WTC11 (cell line): ENCODE results near the gene ARMH4.

ENCODE experiments used
- NFYB ChIP-seq: sonication (generic); formaldehyde crosslinking; conservative IDR thresholded peaks from 2 replicates; pipeline ENCODE4 v1.8.0; 2022; ENCODE audit warnings: low read depth, missing genetic modification reagents
- SP1 ChIP-seq: sonication (generic); formaldehyde crosslinking; conservative IDR thresholded peaks from 2 replicates; pipeline ENCODE4 v1.8.1; 2022; ENCODE audit warnings: missing genetic modification reagents
- TEAD4 ChIP-seq: sonication (generic); formaldehyde crosslinking; IDR thresholded peaks from 2 replicates; pipeline ENCODE4 v1.8.0; 2022; ENCODE audit warnings: mild to moderate bottlenecking, missing genetic modification reagents
- TF ChIP-seq, protein P1 (sequence below): fragments of 200-600 bp; IDR thresholded peaks from 2 replicates; pipeline ENCODE4 v1.8.0; 2022; ENCODE audit warnings: antibody characterized with exemption
- TF ChIP-seq, protein P2 (sequence below): sonication (generic); formaldehyde crosslinking; IDR thresholded peaks from 2 replicates; pipeline ENCODE4 v1.8.1; 2022; ENCODE audit warnings: missing genetic modification reagents, borderline replicate concordance
- TF ChIP-seq, protein P3 (sequence below): sonication (generic); formaldehyde crosslinking; IDR thresholded peaks from 2 replicates; pipeline ENCODE4 v1.8.1; 2023; ENCODE audit warnings: mild to moderate bottlenecking, moderate library complexity, missing genetic modification reagents

DNA sequence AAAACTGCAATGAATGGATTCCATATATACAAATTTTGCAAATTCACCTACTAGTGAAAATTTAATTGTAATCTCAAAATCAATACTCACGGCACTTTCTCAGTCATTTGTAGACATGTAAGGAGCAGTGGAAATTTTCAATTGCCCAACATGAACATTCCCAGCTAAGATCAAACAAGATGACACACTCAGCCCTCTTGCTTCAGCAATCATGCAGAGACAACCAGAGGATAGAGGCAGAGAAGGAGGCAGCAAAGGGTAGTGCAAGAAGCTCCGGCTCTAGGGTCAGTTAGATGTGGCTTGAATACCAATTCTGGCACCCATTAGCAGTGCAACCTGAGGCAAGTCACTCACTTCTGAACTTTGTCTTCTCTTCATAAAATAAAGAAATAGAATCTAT lies 194.6 kb downstream of the ARMH4 start:
- TF ChIP-seq, protein P1, sequence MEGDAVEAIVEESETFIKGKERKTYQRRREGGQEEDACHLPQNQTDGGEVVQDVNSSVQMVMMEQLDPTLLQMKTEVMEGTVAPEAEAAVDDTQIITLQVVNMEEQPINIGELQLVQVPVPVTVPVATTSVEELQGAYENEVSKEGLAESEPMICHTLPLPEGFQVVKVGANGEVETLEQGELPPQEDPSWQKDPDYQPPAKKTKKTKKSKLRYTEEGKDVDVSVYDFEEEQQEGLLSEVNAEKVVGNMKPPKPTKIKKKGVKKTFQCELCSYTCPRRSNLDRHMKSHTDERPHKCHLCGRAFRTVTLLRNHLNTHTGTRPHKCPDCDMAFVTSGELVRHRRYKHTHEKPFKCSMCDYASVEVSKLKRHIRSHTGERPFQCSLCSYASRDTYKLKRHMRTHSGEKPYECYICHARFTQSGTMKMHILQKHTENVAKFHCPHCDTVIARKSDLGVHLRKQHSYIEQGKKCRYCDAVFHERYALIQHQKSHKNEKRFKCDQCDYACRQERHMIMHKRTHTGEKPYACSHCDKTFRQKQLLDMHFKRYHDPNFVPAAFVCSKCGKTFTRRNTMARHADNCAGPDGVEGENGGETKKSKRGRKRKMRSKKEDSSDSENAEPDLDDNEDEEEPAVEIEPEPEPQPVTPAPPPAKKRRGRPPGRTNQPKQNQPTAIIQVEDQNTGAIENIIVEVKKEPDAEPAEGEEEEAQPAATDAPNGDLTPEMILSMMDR, result no peak
- TF ChIP-seq, protein P2, sequence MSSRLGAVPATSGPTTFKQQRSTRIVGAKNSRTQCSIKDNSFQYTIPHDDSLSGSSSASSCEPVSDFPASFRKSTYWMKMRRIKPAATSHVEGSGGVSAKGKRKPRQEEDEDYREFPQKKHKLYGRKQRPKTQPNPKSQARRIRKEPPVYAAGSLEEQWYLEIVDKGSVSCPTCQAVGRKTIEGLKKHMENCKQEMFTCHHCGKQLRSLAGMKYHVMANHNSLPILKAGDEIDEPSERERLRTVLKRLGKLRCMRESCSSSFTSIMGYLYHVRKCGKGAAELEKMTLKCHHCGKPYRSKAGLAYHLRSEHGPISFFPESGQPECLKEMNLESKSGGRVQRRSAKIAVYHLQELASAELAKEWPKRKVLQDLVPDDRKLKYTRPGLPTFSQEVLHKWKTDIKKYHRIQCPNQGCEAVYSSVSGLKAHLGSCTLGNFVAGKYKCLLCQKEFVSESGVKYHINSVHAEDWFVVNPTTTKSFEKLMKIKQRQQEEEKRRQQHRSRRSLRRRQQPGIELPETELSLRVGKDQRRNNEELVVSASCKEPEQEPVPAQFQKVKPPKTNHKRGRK, result no peak
- TF ChIP-seq TEAD4 (no peak), SP1 (no peak), NFYB (CRISPR knock-in tag) (no peak)
- TF ChIP-seq, protein P3, sequence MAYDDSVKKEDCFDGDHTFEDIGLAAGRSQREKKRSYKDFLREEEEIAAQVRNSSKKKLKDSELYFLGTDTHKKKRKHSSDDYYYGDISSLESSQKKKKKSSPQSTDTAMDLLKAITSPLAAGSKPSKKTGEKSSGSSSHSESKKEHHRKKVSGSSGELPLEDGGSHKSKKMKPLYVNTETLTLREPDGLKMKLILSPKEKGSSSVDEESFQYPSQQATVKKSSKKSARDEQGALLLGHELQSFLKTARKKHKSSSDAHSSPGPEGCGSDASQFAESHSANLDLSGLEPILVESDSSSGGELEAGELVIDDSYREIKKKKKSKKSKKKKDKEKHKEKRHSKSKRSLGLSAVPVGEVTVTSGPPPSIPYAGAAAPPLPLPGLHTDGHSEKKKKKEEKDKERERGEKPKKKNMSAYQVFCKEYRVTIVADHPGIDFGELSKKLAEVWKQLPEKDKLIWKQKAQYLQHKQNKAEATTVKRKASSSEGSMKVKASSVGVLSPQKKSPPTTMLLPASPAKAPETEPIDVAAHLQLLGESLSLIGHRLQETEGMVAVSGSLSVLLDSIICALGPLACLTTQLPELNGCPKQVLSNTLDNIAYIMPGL (CRISPR knock-in tag), result no peak
